ENCODE measurements around the gene SUSD2.
A peak's percentile ranks its signal among the peaks of the same experiment; 100 is the strongest.

SUSD2 gene

DNA sequence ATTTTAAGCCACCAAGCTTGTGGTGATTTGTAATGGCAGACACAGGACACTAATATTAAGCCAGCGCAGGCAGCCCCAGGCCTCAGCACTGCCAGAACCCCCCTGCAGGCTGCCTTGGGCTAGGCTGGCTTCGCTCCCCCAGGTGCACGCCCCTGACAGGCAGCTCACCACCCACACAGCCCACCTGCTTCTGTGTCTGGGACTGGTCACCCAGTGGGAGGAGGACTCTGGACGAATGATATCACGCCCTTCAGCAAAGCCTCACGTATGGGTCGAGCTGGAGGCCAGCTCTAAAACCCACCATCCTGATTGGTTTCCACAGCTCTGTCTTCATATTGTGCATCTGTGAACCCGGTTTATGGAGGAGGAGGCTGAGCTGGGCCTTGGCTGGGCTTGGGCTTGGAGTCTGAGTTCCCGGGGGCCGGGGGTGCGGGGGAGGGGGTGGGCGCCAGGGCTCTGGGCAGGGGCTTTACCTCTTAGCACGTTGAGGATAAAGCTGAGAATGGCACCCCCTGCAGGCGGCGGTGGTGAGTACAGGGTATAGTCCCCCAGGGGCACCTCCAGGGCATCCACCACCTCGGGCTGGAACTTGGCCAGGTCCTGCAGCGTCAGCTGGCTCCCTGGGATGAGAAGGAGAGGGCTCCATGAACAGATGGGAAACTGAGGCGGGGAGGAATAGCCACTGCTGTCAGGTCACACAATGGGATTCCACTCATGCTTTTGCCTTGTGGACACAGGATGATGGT is 49.8 kb downstream of the SUSD2 start:
- peak; percentile 76 for DNase-seq (ENCODE audit: extremely low spot score)
- ChIA-PET CTCF (interaction anchor here (0.7 to 5.4 kb wide), 20 partner anchors 11 to 460 kb away, joined by 3 to 67 read pairs (median 4); partner anchors contain the start of genes GGT5, GSTT4, SPECC1L and SUSD2), POLR2A (no interaction called here)
- TF ChIP-seq, protein P1, sequence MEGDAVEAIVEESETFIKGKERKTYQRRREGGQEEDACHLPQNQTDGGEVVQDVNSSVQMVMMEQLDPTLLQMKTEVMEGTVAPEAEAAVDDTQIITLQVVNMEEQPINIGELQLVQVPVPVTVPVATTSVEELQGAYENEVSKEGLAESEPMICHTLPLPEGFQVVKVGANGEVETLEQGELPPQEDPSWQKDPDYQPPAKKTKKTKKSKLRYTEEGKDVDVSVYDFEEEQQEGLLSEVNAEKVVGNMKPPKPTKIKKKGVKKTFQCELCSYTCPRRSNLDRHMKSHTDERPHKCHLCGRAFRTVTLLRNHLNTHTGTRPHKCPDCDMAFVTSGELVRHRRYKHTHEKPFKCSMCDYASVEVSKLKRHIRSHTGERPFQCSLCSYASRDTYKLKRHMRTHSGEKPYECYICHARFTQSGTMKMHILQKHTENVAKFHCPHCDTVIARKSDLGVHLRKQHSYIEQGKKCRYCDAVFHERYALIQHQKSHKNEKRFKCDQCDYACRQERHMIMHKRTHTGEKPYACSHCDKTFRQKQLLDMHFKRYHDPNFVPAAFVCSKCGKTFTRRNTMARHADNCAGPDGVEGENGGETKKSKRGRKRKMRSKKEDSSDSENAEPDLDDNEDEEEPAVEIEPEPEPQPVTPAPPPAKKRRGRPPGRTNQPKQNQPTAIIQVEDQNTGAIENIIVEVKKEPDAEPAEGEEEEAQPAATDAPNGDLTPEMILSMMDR (IDR thresholded peaks at IDR 0.05; ENCODE audit: control extremely low read depth, extremely low read depth, low read depth, missing control alignments), result peak; percentile 63

GRCh38 chr22:24231706-24232105 is 50.4 kb downstream of the SUSD2 start:
- DNase-seq (ENCODE audit: extremely low spot score), result no peak
- ChIA-PET POLR2A (no interaction called here), CTCF (interaction anchor here (0.7 to 5.4 kb wide), 18 partner anchors 10 to 461 kb away, joined by 3 to 67 read pairs (median 4); partner anchors contain the start of genes GGT5, GSTT4, SPECC1L and SUSD2)
- TF ChIP-seq, protein P1 (IDR thresholded peaks at IDR 0.05; ENCODE audit: control extremely low read depth, extremely low read depth, low read depth, missing control alignments), result no peak

DNA sequence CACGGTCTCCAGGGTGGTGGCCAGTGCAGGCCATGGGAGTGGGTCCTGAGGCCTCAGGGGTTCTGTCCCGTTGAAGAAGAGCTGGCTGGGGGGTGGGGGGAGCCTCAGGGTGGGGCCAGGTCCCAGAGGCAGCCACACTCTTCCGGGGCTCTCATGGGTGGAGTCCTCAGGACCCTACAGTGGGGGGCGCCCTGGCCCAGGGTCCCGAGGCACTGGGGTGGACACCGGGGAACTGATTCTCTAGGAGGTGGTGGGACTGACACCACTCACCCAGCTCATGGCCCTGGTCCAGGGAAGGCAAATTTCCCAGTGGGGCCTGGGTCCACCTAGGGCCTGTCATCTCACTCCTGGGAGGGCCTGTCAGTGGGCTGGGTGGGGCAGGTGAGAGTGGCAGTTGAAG is 50.8 kb downstream of the SUSD2 start:
- TF ChIP-seq, protein P1 (IDR thresholded peaks at IDR 0.05; ENCODE audit: control extremely low read depth, extremely low read depth, low read depth, missing control alignments), result no peak
- ChIA-PET CTCF (interaction anchor here (0.8 to 5.4 kb wide), 11 partner anchors 10 to 461 kb away, joined by 3 to 67 read pairs (median 4); partner anchors contain the start of genes GGT5 and SUSD2), POLR2A (no interaction called here)
- peak; percentile 16 for DNase-seq (ENCODE audit: extremely low spot score)

DNA sequence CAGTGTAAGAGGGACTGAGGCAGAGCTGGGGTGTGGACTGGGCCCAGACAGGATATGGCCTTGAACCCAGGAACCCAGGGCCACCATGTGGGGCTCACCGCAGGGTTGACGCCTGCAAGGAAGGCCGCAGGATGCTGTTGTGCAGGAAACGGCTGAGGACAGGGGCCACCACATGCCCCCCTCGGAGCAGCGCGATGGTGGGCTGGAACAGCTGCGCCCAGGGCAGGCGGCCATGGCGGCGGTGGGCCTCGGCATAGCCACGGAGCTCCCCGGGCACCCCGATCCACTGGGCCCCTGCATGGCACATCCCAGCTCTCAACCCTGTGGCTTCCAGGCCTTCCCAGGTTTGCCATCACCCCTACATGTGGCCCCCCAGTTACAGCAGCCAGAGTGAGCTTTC is 51.4 kb downstream of the SUSD2 start:
- ChIA-PET POLR2A (interaction anchor here (0.5 kb wide), 1 partner anchor 375 kb away, joined by 4 read pairs; the partner anchor contains the start of gene SLC2A11), CTCF (interaction anchor here (0.6 to 5.4 kb wide), 6 partner anchors 10 to 68 kb away, joined by 3 to 67 read pairs (median 4); partner anchors contain the start of gene GGT5)
- no peak for DNase-seq (ENCODE audit: extremely low spot score)
- TF ChIP-seq, protein P1 (IDR thresholded peaks at IDR 0.05; ENCODE audit: control extremely low read depth, extremely low read depth, low read depth, missing control alignments), result no peak

DNA sequence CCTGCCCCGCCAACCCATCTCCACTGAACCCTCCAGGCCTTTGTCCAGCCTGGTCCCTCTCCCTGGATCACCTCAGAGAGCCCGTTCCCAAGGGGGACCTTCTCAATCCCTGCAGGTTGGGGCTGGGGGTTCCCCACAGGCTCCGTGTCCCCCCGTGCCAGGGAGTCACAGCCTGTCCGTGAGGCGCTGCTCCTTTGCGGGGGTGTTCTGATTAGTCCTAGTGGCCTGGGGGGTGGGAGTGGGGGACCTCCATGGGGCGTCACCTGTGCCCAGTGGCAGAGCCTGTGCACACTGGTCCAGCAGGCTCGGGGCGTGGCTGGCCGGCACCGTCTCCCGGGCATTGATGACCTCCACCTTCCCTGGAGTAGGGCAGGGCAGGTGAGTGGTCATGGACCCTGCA is 51.9 kb downstream of the SUSD2 start:
- POLR2A ChIA-PET, result no interaction called here
- CTCF ChIA-PET, result interaction anchor here (1.1 to 5.4 kb wide), 4 partner anchors 12 to 68 kb away, joined by 3 to 67 read pairs (median 13); partner anchors contain the start of gene GGT5
- DNase-seq (ENCODE audit: extremely low spot score), result peak; percentile 10
- TF ChIP-seq, protein P1 (IDR thresholded peaks at IDR 0.05; ENCODE audit: control extremely low read depth, extremely low read depth, low read depth, missing control alignments), result no peak

GRCh38 chr22:24233816-24234215 is 52.5 kb downstream of the SUSD2 start:
- POLR2A ChIA-PET, result no interaction called here
- CTCF ChIA-PET, result interaction anchor here (1.2 to 1.7 kb wide), 3 partner anchors 9 to 35 kb away, joined by 3 to 4 read pairs (median 4); no protein-coding TSS in a partner anchor
- TF ChIP-seq, protein P1 (IDR thresholded peaks at IDR 0.05; ENCODE audit: control extremely low read depth, extremely low read depth, low read depth, missing control alignments), result no peak
- no peak for DNase-seq (ENCODE audit: extremely low spot score)
